ENCODE measurements around the gene HAAO.

The HAAO gene

GRCh38 chr2:42812899-42813479 is 20.6 kb upstream of the HAAO start:
- DNase-seq: peak in 1 of 2 experiments; percentile 41

- DNase-seq: peak; percentile 58 to 67
These were observed 18.8 kb upstream of the HAAO start for GRCh38 chr2:42810971-42811811.

GRCh38 chr2:42810121-42810970 is 18.0 kb upstream of the HAAO start:
- peak; percentile 91 to 96 for DNase-seq

GRCh38 chr2:42809819-42810120 is 17.4 kb upstream of the HAAO start:
- DNase-seq: peak; percentile 72 to 84

GRCh38 chr2:42809131-42809818 is 16.9 kb upstream of the HAAO start:
- DNase-seq: no peak

GRCh38 chr2:42808301-42808700 is 15.9 kb upstream of the HAAO start:
- no peak for DNase-seq

- no peak for DNase-seq
These were observed 14.4 kb upstream of the HAAO start for GRCh38 chr2:42806786-42807185.

- DNase-seq: no peak
These were observed 12.5 kb upstream of the HAAO start for GRCh38 chr2:42804891-42805290.

GRCh38 chr2:42804338-42804737 is 12.0 kb upstream of the HAAO start:
- DNase-seq: no peak

- DNase-seq: no peak
These were observed 9.8 kb upstream of the HAAO start for GRCh38 chr2:42802150-42802549.

GRCh38 chr2:42801381-42801780 is 9.0 kb upstream of the HAAO start:
- no peak for DNase-seq

GRCh38 chr2:42800981-42801380 is 8.6 kb upstream of the HAAO start:
- DNase-seq: no peak

GRCh38 chr2:42800461-42800962 is 8.1 kb upstream of the HAAO start:
- DNase-seq: no peak

GRCh38 chr2:42799881-42800280 is 7.5 kb upstream of the HAAO start:
- DNase-seq: peak; percentile 46 to 67

- DNase-seq: no peak
These were observed 4.9 kb upstream of the HAAO start for GRCh38 chr2:42797281-42797680.

- no peak for DNase-seq
These were observed 4.3 kb upstream of the HAAO start for GRCh38 chr2:42796427-42797248.

- no peak for DNase-seq
These were observed 3.5 kb upstream of the HAAO start for GRCh38 chr2:42795841-42796301.

GRCh38 chr2:42795275-42795674 is 2.9 kb upstream of the HAAO start:
- DNase-seq: no peak

- DNase-seq: no peak
These were observed 2.1 kb upstream of the HAAO start for GRCh38 chr2:42794271-42795046.

GRCh38 chr2:42793334-42794270 is 1.2 kb upstream of the HAAO start:
- no peak for DNase-seq

Data from NCI-H524 (cell line).